Activated naive CD4-positive, alpha-beta T cell treated with anti-CD3 and anti-CD28 coated beads, Interleukin-2, amount 10 ng/mL, durations not matched to agents 5 hours and 36 hours (primary cell): ENCODE measurements around the gene COL20A1. TPM values are rescaled to one million over a fixed set of nuclear protein-coding genes. Genes with fewer than 3 reads are reported as not detected.

Experiments used
- microRNA-seq: library from miRNA; unstranded; fragments of <30 nt; microRNA quantifications from one replicate; pipeline ENCODE4 v1.2.0, GENCODE V29; 2022; ENCODE audit warnings: borderline microRNAs expressed, borderline replicate concordance
- total RNA-seq, 2 experiments: library from RNA; stranded (reverse); gene quantifications; one replicate each; pipeline ENCODE4 v1.2.3, GENCODE V29; 2021

Gene COL20A1
- not detected for total RNA-seq

DNA sequence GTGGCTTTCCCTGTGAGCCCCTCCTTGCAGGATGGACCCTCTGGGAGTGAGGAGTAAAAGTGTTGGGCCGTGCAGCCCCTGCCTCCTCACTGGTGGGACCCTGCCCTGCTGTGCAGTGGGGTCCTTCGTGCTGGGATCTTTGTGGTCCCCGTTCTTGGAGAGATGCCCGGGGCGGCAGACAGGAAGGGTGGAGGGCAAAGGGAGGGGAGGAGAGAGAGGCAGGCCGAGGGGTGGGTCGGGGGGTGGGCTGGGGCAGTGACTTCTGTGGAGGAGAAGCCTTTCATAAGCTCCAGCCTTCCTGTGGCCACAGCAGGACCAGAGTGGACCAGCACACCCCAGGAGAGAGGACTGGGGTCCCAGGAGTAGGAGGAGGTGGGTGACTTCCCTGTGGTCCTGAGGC is at the start of gene COL20A1:
Gene COL20A1 (plus strand): TSS at position 283 of the 400 bp plus-strand sequence. CDS start 1,922 bp downstream, outside the sequence.

GRCh38 chr20:63254232-63254605 is 38.8 kb upstream of the COL20A1 start, which contains the start of gene NKAIN4:
TSS of gene NKAIN4 (minus strand) at chr20:63254463. CDS start at chr20:63254450, 13 bp downstream.

GRCh38 chr20:63272105-63273058 is 20.6 kb upstream of the COL20A1 start, which contains the start of gene ARFGAP1:
TSS of gene ARFGAP1 (plus strand) at chr20:63272813. CDS start at chr20:63275581, 2,768 bp downstream.

DNA sequence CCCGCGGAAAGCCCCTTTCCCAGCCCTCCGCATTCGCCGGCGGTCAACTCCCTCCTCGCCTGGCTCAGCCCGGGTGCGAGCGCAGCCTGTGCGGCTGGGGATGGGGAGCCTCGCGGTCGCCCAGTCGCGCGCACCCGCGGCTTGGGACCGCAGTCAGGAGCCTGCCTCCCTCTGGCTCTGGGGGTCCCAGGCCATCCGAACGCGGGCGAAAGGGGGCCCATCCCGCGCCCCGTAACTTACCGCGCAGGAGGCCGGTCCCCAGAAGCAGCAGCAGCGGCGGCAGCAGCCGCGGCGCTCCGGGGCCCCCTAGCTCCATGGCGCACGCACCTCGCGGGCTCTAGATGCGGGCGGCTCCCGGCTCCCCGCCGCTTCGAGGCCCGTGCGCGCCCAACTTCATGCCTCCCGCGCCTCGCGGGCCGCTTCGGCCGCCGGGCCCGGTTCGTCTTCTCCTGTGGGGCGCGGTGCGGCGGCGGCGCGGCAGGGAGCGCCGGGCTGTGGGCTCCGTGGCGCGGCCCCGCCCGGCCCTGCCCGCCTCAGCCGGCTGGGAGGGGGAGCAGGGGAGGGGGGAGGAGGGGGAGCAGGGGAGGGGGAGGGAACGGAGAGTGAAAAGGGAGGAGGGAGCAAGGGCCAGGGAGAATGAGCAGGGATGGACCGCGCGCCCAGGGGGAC is 68.0 kb downstream of the COL20A1 start, which contains the start of gene CHRNA4:
Gene CHRNA4 (minus strand): TSS at position 500 of the 669 bp plus-strand sequence. CDS start 184 bp downstream, at position 316.

Small RNA genes lying within 50 kb of the gene (microRNA-seq; reads per million reads assigned to microRNA genes)
- gene MIR4326: not detected

Other genes with a start within 250 kb of the COL20A1 start
- 10 to 100 TPM; 38.0 to 38.8 TPM for gene YTHDF1, start 77.1 kb upstream of the COL20A1 start, total RNA-seq
- gene BIRC7, start 57.3 kb upstream of the COL20A1 start, total RNA-seq: not detected
- not detected for gene NKAIN4, start 38.7 kb upstream of the COL20A1 start, total RNA-seq
- 10 to 100 TPM; 80.6 to 85.3 TPM for gene ARFGAP1, start 20.4 kb upstream of the COL20A1 start, total RNA-seq
- not detected for gene CHRNA4, start 68.2 kb downstream of the COL20A1 start, total RNA-seq
- gene KCNQ2, start 179.5 kb downstream of the COL20A1 start, total RNA-seq: not detected
- gene EEF1A2, start 205.9 kb downstream of the COL20A1 start, total RNA-seq: under 1 TPM; 0.19 to 0.88 TPM
- 100 to 1,000 TPM; 221 to 231 TPM for gene PPDPF, start 227.6 kb downstream of the COL20A1 start, total RNA-seq
- under 1 TPM; 0.48 to 0.50 TPM for gene PTK6, start 244.2 kb downstream of the COL20A1 start, total RNA-seq